Activated effector memory CD4-positive, alpha-beta T cell treated with Interleukin-2 at 50 U/mL for 16 hours (primary cell): Measurements from ENCODE around the gene COL4A4.

Source experiments
- DNase-seq: peaks from one replicate; pipeline ENCODE4 v3.0.0-alpha.2; 2020

The COL4A4 gene

GRCh38 chr2:227029426-227030105, 134.4 kb downstream of the COL4A4 start:
- DNase-seq, result no peak

- no peak for DNase-seq
Observed at GRCh38 chr2:227025510-227025909, 138.5 kb downstream of the COL4A4 start.

DNA sequence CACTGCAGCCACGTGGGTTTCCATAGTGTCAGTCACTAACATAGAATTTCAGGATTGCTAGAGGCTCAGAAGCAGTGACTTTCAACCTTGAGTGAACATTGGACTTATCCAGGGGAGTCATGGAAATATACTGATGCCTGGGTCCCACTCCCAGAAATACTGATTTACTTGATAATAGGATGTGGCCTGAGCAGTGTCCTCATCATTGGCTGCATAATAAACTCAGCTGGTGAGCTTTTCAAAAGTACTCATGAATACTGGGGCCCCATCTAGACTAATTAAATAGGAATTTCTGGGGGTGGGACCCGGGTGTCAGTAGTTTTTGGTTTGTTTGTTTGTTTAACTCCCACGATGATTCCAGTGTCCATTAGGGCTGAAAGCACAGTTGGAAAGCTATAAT, 141.4 kb downstream of the COL4A4 start:
- no peak for DNase-seq

DNA sequence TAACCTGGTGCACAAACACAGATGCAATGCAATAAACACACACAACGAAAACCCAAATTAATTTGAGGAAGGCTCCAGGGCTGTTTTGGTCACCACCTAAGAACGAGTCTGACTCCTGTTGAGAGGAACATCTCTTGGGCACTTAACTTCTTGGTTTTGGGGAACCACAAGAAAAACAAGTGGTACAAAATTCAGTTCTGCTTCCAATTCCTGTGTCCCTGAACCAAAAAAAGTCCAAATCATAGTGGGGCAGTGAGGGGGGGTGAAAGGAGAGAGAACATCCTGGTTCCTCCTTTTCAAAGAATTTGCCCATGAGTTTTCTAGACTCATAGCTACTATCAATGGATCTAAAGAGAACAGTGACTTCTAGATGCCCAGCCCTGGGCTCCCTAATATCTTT, 143.6 kb downstream of the COL4A4 start:
- DNase-seq, result no peak

GRCh38 chr2:227016894-227017293, 147.1 kb downstream of the COL4A4 start:
- DNase-seq, result no peak

DNA sequence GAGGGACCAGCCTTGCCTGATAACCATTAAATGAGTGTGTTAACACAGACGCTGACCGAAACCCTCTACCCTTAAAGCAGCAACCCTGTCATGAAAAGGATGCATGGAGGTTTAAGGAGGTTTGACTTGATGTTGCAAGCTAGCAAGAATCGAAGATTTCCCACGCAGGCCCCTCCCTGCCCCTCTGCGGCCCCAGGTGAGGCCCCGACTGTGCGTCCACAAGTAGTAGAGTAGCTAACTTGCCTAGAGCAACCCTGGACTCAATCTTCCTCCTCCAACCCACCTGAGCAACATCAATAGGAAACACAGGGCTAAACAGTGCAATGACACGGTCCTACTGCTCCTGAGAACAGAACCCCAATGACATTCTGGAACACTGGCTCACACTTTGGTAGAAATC, 150.1 kb downstream of the COL4A4 start:
- DNase-seq, result no peak

DNA sequence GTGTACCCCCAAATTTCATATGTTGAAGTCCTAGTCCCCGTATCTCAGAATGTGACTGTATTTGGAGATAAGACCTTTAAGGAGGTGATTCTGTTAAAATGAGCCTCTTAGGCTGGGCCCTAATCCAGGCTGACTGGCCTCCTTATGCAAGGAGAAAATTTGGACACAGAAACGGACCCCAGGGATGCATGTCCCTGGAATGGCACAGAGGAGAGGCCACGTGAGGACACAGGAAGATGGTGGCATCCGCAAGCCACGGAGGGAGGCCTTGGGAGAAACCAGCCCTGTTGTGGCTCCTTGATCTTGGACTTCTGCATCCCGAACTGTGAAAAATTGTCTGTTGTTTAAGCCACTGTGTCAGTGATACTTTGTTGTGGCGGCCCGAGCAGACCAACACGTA, 150.7 kb downstream of the COL4A4 start:
- DNase-seq, result no peak

GRCh38 chr2:227010433-227010832, 153.6 kb downstream of the COL4A4 start:
- no peak for DNase-seq

- no peak for DNase-seq
Observed at GRCh38 chr2:227007940-227008339, 156.1 kb downstream of the COL4A4 start.

GRCh38 chr2:227007148-227007547, 156.9 kb downstream of the COL4A4 start:
- DNase-seq, result no peak

DNA sequence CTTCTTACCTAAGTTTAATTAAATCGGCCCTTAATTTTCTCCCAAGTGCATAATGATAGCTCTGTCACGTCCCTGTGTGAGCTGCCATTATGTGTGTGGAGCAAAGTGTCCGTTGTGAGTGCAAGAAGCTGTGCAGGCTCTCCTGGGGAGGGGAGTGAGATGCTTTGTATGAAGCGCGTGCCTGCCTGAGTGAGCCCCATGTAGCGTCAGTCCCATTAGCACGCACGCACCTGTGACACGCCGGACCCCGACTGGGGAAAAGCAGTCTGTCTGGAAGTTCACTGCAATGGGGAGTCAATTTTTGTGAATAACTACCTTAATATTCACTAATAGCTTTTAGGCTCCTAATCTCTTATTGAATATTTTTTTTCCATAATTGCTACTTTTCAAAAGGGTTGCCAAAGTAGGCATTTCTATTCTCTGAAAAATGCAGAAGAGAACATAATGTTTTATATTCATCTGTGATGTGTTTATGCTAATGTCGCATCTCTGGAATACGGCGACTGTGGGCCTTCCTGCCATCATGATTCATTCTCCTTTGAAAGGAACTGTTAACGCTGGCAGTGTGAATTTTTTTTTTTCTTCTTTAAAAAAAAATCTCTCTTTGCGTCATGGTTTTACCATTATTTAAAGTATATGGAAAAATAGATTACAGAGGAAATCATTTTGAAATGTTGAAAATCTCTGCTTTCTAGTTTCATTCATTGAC, 157.7 kb downstream of the COL4A4 start:
- DNase-seq, result no peak

GRCh38 chr2:227004482-227004881, 159.5 kb downstream of the COL4A4 start:
- no peak for DNase-seq

DNA sequence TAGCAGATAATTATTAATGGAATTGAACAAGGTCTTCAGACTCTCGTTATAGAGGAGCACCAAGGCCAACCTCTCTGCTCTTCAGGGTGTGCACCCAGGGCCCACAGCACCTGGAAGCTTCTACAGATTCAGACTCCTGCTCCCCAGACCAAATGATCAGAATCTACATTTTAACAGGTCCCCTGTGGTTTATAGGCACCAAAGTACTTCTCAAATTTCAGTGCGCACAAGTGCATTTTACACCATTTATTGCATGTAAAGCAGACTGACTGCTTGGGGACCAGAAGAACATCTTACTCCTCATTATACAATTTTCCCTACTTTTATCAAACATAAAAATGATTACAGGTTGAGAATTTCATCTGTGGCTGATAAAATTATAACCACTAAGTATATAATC, 163.9 kb downstream of the COL4A4 start:
- no peak for DNase-seq

GRCh38 chr2:226999661-227000060, 164.3 kb downstream of the COL4A4 start:
- DNase-seq, result no peak

DNA sequence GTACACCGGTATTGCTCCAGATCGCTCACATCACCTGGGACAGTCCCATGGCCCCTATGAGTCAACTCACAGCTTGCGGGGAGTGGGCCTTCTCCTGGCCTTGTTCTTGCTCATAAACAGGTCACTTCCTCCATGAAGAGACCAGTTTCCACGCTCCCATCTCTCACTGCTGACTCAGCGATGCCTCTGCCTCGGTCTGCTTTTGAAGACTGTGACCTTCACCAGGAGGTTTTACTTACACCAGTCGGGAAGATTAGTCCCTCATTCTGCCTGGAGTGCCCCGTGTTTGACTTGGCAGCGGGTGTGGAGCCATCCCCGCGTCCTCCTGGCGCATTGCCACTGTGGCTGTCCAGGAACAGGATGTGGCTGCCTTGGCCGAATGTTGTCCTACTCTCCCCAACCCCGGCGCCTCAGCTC, 168.4 kb downstream of the COL4A4 start:
- no peak for DNase-seq

- DNase-seq, result no peak
Observed at GRCh38 chr2:226994775-226995174, 169.2 kb downstream of the COL4A4 start.

DNA sequence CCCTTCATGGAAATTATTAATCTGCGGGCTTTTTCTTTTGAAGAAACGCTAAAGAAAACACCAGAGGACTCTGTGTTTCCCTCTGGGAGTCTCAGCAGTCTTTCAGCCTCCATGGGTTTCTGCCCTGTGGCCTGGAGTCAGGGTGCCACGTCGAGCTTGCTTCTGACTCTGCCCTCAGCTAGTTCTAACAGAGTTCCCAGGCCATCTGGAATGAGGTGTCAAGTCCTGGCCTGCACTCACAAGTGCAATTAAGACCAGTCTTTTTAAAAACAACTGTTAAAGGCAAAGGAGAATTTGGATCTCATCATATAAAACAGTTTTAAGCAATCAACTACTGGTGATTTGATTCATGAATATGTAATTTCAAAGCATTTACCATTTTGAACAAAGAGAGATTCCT, 170.8 kb downstream of the COL4A4 start:
- DNase-seq, result no peak

DNA sequence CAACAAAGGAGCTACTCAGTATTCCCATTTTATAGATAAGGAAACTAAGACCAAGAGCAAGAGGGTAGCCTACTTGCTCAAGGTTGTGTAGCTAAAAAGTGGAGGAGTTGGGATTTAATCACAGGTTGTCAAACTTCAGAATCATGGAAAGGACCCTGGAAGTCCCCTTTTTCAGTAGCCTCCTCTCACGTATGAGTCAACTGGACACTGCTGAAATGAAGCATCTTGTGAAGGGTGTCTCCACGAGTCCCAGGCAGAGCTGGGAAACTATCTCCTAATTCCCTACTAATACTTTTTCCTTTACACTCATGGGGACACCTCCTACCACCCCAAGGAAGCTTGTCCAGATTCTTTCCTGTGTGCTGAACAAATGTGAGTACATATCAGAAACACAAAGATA, 172.3 kb downstream of the COL4A4 start:
- DNase-seq, result no peak

GRCh38 chr2:226985583-226985946, 178.4 kb downstream of the COL4A4 start:
- DNase-seq, result no peak

DNA sequence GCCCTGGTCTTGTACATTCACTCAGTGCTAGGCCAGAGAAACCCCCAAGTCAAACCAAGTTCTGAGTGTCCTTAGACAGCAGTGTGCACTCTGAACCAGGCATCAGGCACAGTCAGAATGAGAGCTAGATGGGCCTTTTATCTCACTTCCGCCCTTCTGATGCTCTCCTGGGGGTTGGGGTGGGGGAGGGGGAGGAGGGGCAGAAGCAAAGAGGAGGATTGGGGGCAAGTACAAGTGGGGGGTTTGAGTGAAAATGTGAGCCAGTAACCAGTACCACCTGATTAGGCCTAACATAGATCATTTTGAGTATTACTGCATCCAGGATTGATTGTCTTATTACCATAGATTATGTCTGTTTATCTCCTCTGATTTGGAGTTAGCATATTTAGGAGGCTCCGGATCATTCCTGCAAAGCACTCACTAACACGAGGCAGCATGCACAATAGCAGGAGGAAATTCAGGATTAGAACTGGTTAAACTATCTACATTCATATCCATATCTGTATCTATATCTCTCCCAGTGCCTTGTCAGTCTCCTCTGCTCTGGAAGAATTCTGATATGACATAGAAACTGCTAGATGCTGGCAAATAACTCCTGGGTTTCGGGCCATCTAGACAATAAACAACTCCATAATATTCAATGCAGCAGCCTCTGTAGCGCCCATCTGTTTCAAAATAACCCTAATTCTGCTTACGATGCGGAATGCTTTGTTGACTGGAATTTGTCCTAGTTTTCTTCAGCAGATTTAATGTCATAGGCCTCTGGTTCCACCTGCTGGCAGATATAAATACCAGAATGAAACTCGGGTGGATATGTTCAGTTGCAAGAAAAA, 179.0 kb downstream of the COL4A4 start:
- no peak for DNase-seq

- DNase-seq, result no peak
Observed at GRCh38 chr2:226983895-226984749, 179.9 kb downstream of the COL4A4 start.

- DNase-seq, result no peak
Observed at GRCh38 chr2:226981791-226982326, 182.1 kb downstream of the COL4A4 start.

DNA sequence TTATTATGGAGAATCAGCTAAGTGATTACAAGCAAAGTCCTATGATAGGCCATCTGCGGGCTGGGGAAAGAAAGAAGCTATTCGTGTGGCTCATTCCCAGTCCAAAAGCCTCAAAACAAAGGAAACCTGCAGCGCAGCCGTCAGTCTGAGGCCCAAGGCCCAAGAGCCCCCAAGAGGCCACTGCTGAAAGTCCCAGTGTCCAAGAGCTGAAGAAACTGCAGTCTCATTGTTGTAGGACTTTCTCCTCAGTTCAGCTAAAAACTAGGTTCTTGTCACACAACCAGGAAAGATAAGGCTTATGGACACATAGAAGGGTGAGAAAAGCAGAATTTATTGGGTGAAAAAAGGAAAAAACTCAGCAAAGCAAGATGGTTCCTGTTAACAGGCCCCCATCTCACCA, 185.0 kb downstream of the COL4A4 start:
- no peak for DNase-seq
